ENCODE results near the gene NSL1.
"Not testable (repeated sequence)": the region's sequence is repeated elsewhere in the genome, so short reads cannot be mapped to it uniquely, and the experiment has no call there.

NSL1 gene, protein sequence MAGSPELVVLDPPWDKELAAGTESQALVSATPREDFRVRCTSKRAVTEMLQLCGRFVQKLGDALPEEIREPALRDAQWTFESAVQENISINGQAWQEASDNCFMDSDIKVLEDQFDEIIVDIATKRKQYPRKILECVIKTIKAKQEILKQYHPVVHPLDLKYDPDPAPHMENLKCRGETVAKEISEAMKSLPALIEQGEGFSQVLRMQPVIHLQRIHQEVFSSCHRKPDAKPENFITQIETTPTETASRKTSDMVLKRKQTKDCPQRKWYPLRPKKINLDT

DNA sequence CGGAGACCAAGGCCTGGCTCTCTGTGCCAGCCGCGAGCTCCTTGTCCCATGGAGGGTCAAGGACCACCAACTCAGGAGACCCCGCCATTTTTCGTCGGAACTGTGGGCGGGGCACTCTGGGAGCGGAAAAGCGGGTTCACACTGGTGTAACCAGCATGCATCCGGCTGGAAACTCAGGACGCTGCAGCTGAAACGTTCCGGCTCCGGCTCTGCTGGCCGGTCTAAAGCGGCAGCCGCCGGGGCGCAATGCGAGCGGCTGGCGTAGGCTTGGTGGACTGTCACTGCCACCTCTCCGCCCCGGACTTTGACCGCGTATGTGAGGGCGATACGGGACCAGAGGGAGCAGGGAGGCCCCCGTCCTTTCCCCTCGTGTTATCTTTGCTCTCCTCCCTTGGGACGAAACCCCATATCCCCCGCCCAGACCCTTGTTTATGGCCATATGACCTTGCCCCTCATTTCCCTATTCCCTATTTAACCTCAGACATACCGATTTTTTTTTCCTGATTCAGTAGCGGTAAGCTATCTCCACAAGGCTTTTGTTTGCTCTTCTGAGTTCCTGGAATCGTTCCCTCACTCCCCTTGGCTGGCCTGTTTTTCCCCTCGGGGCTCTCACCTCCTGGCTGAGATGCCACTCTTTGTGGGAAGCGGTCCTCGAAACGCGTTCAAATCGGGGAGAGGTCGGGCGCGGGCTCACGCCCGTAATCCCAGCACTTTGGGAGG is at the start of gene NSL1, which contains the start of gene TATDN3:
Gene NSL1 (minus strand): TSS at position 102 of the 720 bp plus-strand sequence. CDS start 14 bp downstream, at position 88.
Gene TATDN3 (plus strand): TSS at position 219 of the 720 bp plus-strand sequence. CDS start 28 bp downstream, at position 247.
- peak; percentile 77 for DNase-seq (ENCODE audit: low spot score)
- no peak for TF ChIP-seq CTCF (IDR thresholded peaks at IDR 0.05; ENCODE audit: extremely low read depth, missing control alignments)

DNA sequence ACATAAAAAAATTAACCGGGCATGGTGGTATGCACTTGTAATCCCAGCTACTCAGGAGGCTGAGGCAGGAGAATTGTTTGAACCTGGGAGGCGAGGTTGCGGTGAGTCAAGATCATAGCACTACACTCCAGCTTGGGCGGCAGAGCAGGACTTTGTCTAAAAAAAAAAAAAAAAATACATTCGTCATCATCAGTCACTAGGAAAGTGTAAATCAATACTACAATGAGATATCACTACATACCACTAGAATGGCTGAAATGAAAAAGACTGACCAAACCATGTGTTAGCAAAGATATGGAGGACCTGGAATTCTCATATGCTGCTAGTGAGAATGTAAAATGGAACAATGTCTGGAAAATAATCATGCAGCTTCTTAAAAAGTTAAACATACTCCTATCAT is 46.6 kb upstream of the NSL1 start:
- no peak for DNase-seq (ENCODE audit: low spot score)
- TF ChIP-seq CTCF (IDR thresholded peaks at IDR 0.05; ENCODE audit: extremely low read depth, missing control alignments) = no peak

DNA sequence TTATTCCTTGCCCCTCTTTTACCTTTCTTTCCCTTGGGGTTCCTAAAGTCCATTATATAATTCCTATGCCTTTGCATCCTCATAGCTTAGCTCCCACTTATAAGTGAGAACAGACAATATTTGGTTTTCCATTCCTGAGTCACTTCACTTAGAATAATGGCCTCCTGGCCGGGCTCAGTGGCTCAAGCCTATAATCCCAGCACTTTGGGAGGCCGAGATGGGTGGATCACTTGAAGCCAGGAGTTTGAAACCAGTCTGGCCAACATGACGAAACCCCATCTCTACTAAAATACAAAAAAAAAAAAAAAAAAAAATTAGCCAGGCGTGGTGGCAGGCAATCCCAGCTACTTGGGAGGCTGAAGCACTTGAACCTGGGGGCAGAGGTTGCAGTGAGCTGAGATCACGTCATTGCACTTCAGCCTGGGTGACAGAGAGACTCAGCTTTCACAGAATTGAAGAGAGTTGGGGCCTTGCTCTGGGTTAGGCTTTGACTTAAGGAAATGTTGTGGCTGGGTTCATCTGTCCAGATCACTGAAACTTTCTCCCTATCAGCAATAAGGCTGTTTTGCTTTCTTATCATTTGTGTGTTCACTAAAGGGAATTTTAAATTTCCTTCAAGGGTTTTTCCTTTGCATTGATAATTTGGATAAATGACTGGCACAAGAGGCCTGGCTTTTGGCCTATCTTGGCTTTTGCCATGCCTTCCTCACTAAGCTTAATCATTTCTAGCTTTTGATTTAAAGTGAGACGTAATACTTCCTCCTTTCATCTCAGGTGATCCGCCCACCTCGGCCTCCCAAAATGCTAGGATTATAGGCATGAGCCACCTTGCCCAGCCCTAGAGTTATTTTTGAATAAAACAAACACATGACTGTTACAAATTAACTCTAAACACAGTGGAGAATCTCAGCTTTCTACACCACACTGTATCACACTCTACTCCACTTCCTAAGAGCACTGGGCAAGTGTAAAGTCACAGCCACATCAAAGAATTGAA is 41.9 kb upstream of the NSL1 start:
- DNase-seq (ENCODE audit: low spot score) = not testable (repeated sequence)

GRCh38 chr1:212828395-212828794 is 36.8 kb upstream of the NSL1 start:
- no peak for DNase-seq (ENCODE audit: low spot score)
- no peak for TF ChIP-seq CTCF (IDR thresholded peaks at IDR 0.05; ENCODE audit: extremely low read depth, missing control alignments)

DNA sequence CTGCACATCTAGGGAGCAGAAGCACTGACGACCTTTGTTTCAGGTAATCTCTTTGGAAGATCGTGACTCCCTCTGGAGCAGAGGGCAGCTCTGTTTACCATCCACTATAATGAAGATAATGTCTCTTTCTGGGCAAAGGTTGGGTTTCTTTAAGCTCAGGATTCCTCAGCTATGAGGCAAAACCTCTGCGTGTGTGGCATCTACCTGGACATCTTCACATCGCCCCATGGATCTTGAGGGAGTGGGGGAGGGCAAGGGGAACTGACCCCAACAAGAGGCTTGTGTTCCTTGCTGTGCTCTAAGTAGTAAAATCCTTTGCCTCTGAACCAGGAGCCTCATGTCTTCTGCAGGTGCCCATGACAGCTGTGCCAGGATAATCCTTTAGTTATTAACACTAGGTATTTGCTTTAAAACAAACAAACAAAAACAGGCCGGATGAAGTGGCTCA is 36.3 kb upstream of the NSL1 start:
- DNase-seq (ENCODE audit: low spot score) = no peak
- TF ChIP-seq CTCF (IDR thresholded peaks at IDR 0.05; ENCODE audit: extremely low read depth, missing control alignments) = no peak

GRCh38 chr1:212827171-212827776 is 35.7 kb upstream of the NSL1 start:
- DNase-seq (ENCODE audit: low spot score) = no peak
- TF ChIP-seq CTCF (IDR thresholded peaks at IDR 0.05; ENCODE audit: extremely low read depth, missing control alignments) = no peak

DNA sequence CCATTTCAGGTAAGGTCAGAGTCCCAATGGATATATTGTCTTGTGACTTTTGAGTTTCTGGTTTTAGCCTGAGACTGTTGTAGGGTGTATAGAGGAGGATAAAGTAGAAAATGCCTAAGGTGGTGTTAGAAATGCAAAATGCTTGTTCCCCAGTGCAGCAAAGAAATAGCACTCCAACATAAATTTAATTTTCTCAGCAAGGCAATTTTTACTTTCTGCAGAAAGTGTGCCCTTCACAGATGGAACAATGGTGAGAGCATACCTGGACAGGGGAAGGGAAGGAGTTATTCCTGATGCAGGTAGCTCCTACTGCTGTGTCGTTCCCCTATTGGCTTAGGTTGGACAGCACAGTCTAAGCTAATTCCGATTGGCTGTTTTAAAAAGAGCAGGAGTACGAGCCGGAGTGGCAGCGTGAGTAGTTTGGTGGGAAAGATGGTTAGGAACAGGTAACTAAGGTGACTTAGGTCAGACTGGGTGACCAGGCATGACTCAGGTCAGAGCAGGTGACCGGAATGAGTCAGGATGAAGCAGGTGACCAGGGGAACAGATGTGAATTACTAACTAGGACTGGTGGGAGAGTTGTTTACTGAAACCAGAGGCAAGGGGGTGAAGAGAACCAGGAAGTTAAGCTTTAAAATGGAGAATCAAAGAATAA is 34.3 kb upstream of the NSL1 start:
- TF ChIP-seq CTCF (IDR thresholded peaks at IDR 0.05; ENCODE audit: extremely low read depth, missing control alignments) = no peak

More for the DNA sequence above, 34.3 kb upstream of the NSL1 start:
- no peak for DNase-seq (ENCODE audit: low spot score)

All from GM20000 (cell line).